IPS-20b (cell line): ENCODE measurements around the gene MTG2.
A peak's percentile ranks its signal among the peaks of the same experiment; 100 is the strongest.

ENCODE experiments used
- H3K27ac ChIP-seq: one replicate; pipeline ENCODE4 v1.5.1; 2013; ENCODE audit warnings: low read length
- H3K27me3 ChIP-seq: 2 replicates; pipeline ENCODE4 v1.6.1; 2013; ENCODE audit warnings: mild to moderate bottlenecking, low read length, inconsistent platforms; ENCODE audit not compliant: insufficient read depth
- H3K36me3 ChIP-seq: 2 replicates; pipeline ENCODE4 v1.6.1; 2013; ENCODE audit warnings: low read depth, mild to moderate bottlenecking, inconsistent platforms, low read length, moderate library complexity; ENCODE audit not compliant: insufficient read depth
- H3K4me1 ChIP-seq: 2 replicates; pipeline ENCODE4 v1.6.1; 2013; ENCODE audit warnings: mild to moderate bottlenecking, control low read depth, inconsistent platforms, low read length, moderate library complexity; ENCODE audit not compliant: insufficient read depth
- H3K4me3 ChIP-seq: 2 replicates; pipeline ENCODE4 v1.5.1; 2013; ENCODE audit warnings: mild to moderate bottlenecking, low read length, inconsistent platforms
- H3K9ac ChIP-seq: 2 replicates; pipeline ENCODE4 v1.6.1; 2013; ENCODE audit warnings: low read depth, mild to moderate bottlenecking, inconsistent platforms, low read length, moderate library complexity
- H3K9me3 ChIP-seq: 2 replicates; pipeline ENCODE4 v1.6.1; 2013; ENCODE audit warnings: mild to moderate bottlenecking, low read depth, low read length, inconsistent platforms; ENCODE audit not compliant: insufficient read depth

The MTG2 gene

DNA sequence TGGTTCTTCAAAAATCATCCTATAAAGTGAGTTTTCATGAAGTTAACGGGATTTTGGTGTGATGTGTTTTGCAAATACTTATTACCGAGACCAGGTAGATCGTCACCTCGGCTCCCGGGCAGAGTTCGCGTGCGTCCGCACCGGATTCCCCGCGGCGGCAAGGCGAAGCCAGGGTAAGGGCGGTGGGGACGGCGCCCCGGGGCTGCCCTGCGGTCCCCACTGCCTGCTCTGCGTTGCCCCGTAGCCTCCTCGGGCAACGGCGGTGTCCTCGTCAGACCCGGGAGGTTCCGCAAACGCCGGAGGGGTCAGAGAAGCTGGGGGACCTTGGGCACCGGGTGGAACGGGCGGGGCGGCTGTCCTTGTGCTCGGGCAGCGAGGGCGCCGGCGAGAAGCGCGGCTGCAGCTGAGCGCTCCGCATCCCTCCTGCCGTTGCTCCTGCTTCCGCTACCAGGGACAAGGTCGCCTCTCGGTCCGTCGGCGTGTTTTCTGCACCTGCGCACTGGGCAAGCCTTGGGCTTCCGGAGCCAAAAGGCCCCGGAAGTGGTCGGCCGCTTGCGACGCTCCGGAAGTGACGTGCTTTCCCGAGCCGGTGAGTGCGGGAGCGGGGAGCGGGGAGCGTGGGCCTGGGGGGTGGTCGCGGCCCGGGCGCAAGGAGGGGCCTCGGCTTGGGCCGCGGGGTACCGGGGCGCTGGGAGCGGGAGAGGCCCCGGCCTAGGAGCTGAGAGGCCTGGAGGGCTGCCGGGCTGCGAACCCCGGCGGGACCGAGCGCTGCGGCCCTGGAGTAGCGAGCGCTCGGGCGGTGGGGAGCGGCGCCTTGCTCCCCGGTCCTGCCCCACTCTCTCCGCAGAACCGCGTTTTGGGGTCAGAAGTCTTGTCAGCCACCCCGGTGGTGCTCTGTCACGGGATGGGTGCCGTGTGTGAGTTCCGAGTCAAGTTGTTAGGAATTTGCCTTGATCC, at the start of gene MTG2:
Gene MTG2 (plus strand): TSS at position 560 of the 957 bp plus-strand sequence. CDS start 10,393 bp downstream, outside the sequence.
- Histone ChIP-seq H3K9me3 (no peaks in the 10 kb centered on the region), H3K4me3 (peak within 1 kb of the TSS; percentile 95), H3K9ac (peak within 1 kb of the TSS; percentile 98), H3K27me3 (no peaks in the 10 kb centered on the region), H3K4me1 (peaks cover 9% of the 10 kb centered on the region; the same call in 1 of the 2 replicates), H3K36me3 (peaks cover 23% of the 10 kb centered on the region), H3K27ac (peak within 1 kb of the TSS; percentile 68)

- no peaks in the 10 kb centered on the region for H3K9me3 ChIP-seq
- no peak overlapping the region for H3K4me3 ChIP-seq
- H3K27me3 ChIP-seq, result no peaks in the 10 kb centered on the region
- no peak overlapping the region for H3K27ac ChIP-seq
- H3K36me3 ChIP-seq, result peaks cover 99% of the 10 kb centered on the region
- no peaks in the 10 kb centered on the region for H3K4me1 ChIP-seq
- no peak overlapping the region for H3K9ac ChIP-seq
Measured at GRCh38 chr20:62133051-62133845, 49.6 kb upstream of the MTG2 start.

GRCh38 chr20:62133864-62134263, 49.0 kb upstream of the MTG2 start:
- Histone ChIP-seq H3K4me3 (no peak overlapping the region), H3K27ac (no peak overlapping the region), H3K4me1 (no peaks in the 10 kb centered on the region), H3K27me3 (no peaks in the 10 kb centered on the region), H3K36me3 (peaks cover 99% of the 10 kb centered on the region), H3K9ac (no peak overlapping the region), H3K9me3 (no peaks in the 10 kb centered on the region)

DNA sequence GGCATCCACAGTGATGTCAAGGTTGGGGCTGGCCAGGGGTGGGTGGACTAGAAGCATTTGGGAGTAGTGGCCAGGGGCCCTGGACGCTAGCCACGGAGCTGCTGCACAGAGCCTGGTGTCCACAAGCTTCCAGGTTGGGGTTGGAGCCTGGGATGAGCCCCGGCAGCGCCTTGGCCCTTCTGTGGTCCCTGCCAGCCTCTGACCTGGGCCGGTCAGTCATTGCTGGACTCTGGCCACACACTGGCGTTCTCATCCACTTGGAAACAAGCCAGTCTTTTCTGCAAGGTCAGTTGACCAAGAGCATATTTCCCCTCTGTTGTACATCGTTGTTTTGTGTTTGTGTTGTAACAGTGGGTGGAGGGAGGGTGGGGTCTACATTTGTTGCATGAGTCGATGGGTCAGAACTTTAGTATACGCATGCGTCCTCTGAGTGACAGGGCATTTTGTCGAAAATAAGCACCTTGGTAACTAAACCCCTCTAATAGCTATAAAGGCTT, 48.0 kb upstream of the MTG2 start:
- H3K27me3 ChIP-seq, result no peaks in the 10 kb centered on the region
- H3K36me3 ChIP-seq, result peaks cover 99% of the 10 kb centered on the region
- no peak overlapping the region for H3K9ac ChIP-seq
- H3K4me3 ChIP-seq, result no peak overlapping the region
- no peaks in the 10 kb centered on the region for H3K4me1 ChIP-seq
- H3K9me3 ChIP-seq, result no peaks in the 10 kb centered on the region
- H3K27ac ChIP-seq, result no peak overlapping the region

DNA sequence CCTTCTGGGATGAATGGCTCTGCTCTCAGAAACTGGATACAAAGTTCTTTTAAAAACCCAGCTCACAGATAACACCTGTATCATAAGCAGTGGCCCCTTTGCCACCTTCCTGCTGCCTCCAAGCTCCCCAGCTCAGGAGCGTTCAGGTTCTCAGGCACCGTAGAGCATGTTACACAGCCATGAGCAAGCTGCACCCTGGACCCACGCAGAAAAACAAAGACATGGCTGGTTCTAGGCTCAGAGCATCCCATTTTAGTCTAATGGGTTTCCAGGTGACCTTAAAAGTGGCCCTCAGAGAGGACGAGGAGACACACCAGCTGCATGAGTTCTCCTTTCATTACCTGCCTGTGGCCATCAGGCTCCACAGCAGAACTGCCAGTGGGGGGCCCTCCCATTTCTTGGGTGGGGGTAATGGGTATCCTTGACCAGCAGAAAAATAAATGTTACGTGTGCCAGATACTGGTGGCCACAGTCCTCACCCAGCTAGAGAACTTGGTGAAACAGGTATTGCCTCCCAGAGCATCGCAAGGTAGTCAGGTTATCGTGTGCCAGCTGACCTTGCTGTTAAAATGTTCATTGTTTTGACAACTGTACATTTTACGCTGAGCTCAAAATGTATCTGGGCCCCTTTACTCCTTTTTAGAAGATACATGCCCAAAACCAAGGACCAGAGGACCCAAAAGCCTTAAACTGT, 47.1 kb upstream of the MTG2 start:
- H3K4me3 ChIP-seq, result no peak overlapping the region
- no peaks in the 10 kb centered on the region for H3K27me3 ChIP-seq
- no peak overlapping the region for H3K9ac ChIP-seq
- no peak overlapping the region for H3K27ac ChIP-seq
- peaks cover 99% of the 10 kb centered on the region for H3K36me3 ChIP-seq
- no peaks in the 10 kb centered on the region for H3K4me1 ChIP-seq
- H3K9me3 ChIP-seq, result no peaks in the 10 kb centered on the region

GRCh38 chr20:62136283-62137091, 46.3 kb upstream of the MTG2 start:
- Histone ChIP-seq H3K27me3 (no peaks in the 10 kb centered on the region), H3K36me3 (peaks cover 97% of the 10 kb centered on the region), H3K4me1 (peaks cover 3% of the 10 kb centered on the region; the same call in 1 of the 2 replicates), H3K27ac (no peak overlapping the region), H3K9ac (no peak overlapping the region), H3K4me3 (no peak overlapping the region), H3K9me3 (no peaks in the 10 kb centered on the region)

- Histone ChIP-seq H3K27me3 (no peaks in the 10 kb centered on the region), H3K27ac (no peak overlapping the region), H3K4me1 (peaks cover 8% of the 10 kb centered on the region; the same call in 1 of the 2 replicates), H3K36me3 (peaks cover 94% of the 10 kb centered on the region), H3K9me3 (no peaks in the 10 kb centered on the region), H3K9ac (no peak overlapping the region), H3K4me3 (no peak overlapping the region)
Measured at GRCh38 chr20:62137092-62137384, 45.8 kb upstream of the MTG2 start.

DNA sequence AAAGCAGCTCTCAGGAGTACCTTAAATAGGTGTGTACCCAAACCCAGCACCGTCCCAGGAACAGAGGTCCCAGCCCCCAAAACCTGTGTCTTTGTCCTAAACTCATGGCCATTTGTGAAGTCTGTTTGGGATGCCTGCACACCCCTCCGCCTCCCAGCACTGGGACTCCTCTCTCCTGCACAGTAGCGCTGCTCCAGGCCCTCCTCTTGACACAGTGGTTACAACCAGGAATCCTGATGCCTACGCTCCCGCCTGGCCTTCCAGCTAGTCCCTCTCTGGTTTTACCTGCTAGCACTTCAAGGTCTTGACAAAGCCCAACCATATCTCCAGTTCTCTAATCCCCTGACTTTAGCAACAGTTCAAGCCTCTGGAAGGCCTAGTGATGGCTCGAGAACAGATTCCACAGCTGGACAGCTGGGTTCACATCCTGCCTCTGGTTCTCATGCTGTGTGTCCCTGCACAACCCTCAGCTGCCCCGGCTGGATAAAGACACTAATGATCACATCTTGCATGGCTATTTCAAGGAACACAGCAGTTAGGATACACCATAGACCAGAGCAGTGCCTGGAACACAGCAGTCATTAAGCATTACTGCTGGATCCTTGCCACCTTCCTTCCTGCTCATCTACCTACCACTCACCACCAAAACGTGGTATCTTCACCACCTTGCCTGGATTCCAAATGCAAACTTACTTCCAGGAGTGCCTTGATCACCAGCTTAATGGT, 45.2 kb upstream of the MTG2 start:
- peaks cover 8% of the 10 kb centered on the region; the same call in 1 of the 2 replicates for H3K4me1 ChIP-seq
- no peaks in the 10 kb centered on the region for H3K27me3 ChIP-seq
- H3K4me3 ChIP-seq, result no peak overlapping the region
- no peaks in the 10 kb centered on the region for H3K9me3 ChIP-seq
- H3K36me3 ChIP-seq, result peaks cover 88% of the 10 kb centered on the region
- H3K9ac ChIP-seq, result no peak overlapping the region
- H3K27ac ChIP-seq, result no peak overlapping the region

GRCh38 chr20:62138204-62138543, 44.7 kb upstream of the MTG2 start:
- H3K36me3 ChIP-seq, result peaks cover 83% of the 10 kb centered on the region
- no peaks in the 10 kb centered on the region for H3K27me3 ChIP-seq
- H3K4me3 ChIP-seq, result no peak overlapping the region
- H3K27ac ChIP-seq, result no peak overlapping the region
- H3K4me1 ChIP-seq, result peaks cover 8% of the 10 kb centered on the region; the same call in 1 of the 2 replicates
- H3K9ac ChIP-seq, result no peak overlapping the region
- H3K9me3 ChIP-seq, result no peaks in the 10 kb centered on the region

DNA sequence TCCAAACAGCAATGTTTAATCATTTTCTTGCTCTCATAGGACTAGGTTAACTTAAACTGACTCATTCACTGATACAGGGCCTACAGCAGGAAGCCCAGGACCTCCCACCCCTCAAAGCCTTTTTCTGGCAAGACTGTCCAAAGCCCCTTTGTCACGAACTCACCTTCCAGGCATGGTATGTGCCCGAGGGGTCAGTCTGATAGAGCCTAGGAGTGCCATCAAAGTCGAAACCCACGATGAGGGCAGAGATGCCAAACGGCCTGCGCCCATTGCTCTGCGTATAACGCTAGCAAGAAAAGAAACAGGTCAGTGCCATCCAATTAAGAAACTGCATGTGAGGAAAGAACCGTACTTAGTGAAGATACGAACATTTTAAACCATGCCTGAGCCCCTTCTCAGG, 43.9 kb upstream of the MTG2 start:
- peaks cover 75% of the 10 kb centered on the region for H3K36me3 ChIP-seq
- H3K9ac ChIP-seq, result no peak overlapping the region
- no peak overlapping the region for H3K4me3 ChIP-seq
- H3K9me3 ChIP-seq, result no peaks in the 10 kb centered on the region
- no peak overlapping the region for H3K27ac ChIP-seq
- no peaks in the 10 kb centered on the region for H3K27me3 ChIP-seq
- H3K4me1 ChIP-seq, result peaks cover 8% of the 10 kb centered on the region; the same call in 1 of the 2 replicates
